Measurements from ENCODE around the gene ZSWIM4.
"Not testable (repeated sequence)": the region's sequence is repeated elsewhere in the genome, so short reads cannot be mapped to it uniquely, and the experiment has no call there.

The ZSWIM4 gene

DNA sequence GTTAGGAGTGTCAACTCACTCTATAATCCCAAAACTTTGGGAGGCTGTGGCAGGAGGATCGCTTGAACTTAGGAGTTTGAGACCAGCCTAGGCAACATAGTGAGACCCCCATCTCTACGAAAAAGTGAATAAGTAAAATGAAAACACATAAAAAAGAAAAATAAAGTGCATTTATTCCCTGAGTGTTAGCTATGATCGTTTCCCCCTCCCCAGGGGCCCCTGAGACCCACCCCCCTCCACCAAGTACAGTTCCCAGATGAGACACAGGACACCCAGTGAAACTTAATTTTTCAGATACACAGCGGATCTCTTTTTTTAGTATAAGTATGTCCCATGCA is 53.1 kb downstream of the ZSWIM4 start (continued):
- TF ChIP-seq CSRNP3 (CRISPR knock-in tag; IDR thresholded peaks at IDR 0.05) (no peak), ZFP30 (CRISPR knock-in tag; IDR thresholded peaks at IDR 0.05) (no peak)

DNA sequence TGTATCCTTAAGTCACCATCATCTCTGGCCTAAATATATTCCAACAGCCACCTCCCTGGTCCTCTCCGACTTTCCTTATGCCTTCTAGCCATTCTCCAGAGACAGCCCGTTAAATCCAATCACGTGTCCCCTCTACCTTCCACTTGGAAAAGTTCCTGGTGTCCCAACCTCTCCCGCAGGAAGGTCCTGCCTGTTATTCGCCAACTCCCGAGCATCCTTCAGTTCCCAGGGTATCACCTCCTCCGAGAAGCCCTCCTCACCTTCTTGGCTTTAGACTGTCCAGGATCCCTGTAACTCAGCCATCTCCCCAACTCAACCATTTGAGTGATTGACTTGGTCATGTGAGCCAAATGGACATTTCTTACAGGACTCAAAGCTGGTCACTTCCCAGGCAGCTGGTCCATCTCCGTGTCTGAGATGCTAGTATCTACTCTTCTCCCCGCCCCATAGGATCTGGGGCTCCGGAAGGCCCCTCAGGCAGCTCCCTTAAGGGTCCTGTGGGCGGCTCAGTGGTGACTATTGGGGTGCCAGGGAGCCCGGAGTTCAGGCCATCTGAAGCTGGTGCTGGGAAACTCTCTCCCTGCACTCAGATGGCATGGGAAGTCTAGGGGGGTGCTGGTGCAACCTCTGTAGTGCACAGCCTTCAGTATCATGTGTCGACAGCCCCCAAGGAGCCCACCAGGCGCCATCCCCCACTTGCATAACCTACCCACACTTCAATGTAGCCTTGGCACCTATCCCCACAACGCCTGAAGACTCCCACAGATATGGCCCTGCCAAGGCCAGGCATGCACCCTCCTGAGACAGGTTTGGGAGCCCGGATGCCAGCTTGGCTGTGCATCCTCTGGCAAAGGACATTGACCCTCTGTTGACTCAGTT is 53.8 kb downstream of the ZSWIM4 start:
- TF ChIP-seq RARB (CRISPR knock-in tag; IDR thresholded peaks at IDR 0.05) (no peak), OSR1 (CRISPR knock-in tag; IDR thresholded peaks at IDR 0.05) (no peak), ZFP3 (CRISPR knock-in tag; IDR thresholded peaks at IDR 0.05) (peak; percentile 97)
- ATAC-seq, result no peak

GRCh38 chr19:13849991-13850909 is 55.0 kb downstream of the ZSWIM4 start:
- no peak for TF ChIP-seq ZFP3 (CRISPR knock-in tag; IDR thresholded peaks at IDR 0.05)
- TF ChIP-seq ESRRG (CRISPR knock-in tag; IDR thresholded peaks at IDR 0.05), result no peak
- TF ChIP-seq BACH2 (CRISPR knock-in tag; IDR thresholded peaks at IDR 0.05; ENCODE audit: borderline replicate concordance), result no peak
- TF ChIP-seq CSDC2 (CRISPR knock-in tag; IDR thresholded peaks at IDR 0.05), result peak; percentile 51; the same call in 1 of the 2 replicates
- TF ChIP-seq, protein P1, sequence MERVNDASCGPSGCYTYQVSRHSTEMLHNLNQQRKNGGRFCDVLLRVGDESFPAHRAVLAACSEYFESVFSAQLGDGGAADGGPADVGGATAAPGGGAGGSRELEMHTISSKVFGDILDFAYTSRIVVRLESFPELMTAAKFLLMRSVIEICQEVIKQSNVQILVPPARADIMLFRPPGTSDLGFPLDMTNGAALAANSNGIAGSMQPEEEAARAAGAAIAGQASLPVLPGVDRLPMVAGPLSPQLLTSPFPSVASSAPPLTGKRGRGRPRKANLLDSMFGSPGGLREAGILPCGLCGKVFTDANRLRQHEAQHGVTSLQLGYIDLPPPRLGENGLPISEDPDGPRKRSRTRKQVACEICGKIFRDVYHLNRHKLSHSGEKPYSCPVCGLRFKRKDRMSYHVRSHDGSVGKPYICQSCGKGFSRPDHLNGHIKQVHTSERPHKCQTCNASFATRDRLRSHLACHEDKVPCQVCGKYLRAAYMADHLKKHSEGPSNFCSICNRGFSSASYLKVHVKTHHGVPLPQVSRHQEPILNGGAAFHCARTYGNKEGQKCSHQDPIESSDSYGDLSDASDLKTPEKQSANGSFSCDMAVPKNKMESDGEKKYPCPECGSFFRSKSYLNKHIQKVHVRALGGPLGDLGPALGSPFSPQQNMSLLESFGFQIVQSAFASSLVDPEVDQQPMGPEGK (CRISPR knock-in tag; IDR thresholded peaks at IDR 0.05; ENCODE audit: borderline replicate concordance), result peak; percentile 63; the same call in 1 of the 2 replicates
- peak; percentile 8 for ATAC-seq

GRCh38 chr19:13850910-13851733 is 55.9 kb downstream of the ZSWIM4 start:
- TF ChIP-seq SNAI2 (CRISPR knock-in tag; IDR thresholded peaks at IDR 0.05) (peak; percentile 87; the same call in 1 of the 2 replicates), CSDC2 (CRISPR knock-in tag; IDR thresholded peaks at IDR 0.05) (peak; percentile 83; the same call in 1 of the 2 replicates), RARB (CRISPR knock-in tag; IDR thresholded peaks at IDR 0.05) (peak; percentile 58; the same call in 1 of the 2 replicates), BACH2 (CRISPR knock-in tag; IDR thresholded peaks at IDR 0.05; ENCODE audit: borderline replicate concordance) (no peak), CREB5 (CRISPR knock-in tag; IDR thresholded peaks at IDR 0.05; ENCODE audit: low read depth) (peak; percentile 33; the same call in 1 of the 2 replicates), ZC3H10 (CRISPR knock-in tag; IDR thresholded peaks at IDR 0.05) (no peak), ZFP3 (CRISPR knock-in tag; IDR thresholded peaks at IDR 0.05) (peak; percentile 64)
- TF ChIP-seq, protein P1 (CRISPR knock-in tag; IDR thresholded peaks at IDR 0.05; ENCODE audit: borderline replicate concordance), result peak; percentile 96
- peak; percentile 59 for ATAC-seq

GRCh38 chr19:13851734-13852114 is 56.5 kb downstream of the ZSWIM4 start:
- TF ChIP-seq CSDC2 (CRISPR knock-in tag; IDR thresholded peaks at IDR 0.05), result 0 out of 2 replicates have a peak, but pooled peaks have one; percentile 9
- not testable (repeated sequence) for ATAC-seq

DNA sequence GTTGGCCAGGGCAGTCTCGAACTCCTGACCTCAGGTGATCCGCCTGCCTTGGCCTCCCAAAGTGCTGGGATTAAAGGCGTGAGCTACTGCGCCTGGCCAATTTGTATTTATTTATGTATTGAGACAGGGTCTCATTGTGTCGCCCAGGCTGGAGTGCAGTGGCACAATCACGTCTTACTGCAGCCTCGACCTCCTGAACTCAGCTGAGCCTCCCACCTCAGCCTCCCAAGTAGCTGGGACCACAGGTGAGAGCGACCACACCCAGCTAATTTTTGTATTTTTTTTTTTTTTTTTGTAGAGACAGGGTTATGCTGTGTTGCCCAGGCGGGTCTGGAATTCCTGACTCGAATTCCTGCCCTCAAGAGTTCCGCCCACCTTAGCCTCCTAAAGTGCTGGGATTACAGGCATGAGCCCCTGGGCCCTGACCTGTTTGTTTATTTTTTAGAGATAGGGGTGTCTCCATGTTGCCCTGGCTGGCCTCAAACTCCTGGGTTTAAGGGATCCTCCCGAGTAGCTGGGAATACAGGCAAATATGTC is 57.0 kb downstream of the ZSWIM4 start:
- ATAC-seq, result not testable (repeated sequence)

Measured in SK-N-SH treated with all-trans-retinoic acid at 6 μM for 48 hours (cell line).